ENCODE results near the gene CCDC73.

CCDC73 gene

DNA sequence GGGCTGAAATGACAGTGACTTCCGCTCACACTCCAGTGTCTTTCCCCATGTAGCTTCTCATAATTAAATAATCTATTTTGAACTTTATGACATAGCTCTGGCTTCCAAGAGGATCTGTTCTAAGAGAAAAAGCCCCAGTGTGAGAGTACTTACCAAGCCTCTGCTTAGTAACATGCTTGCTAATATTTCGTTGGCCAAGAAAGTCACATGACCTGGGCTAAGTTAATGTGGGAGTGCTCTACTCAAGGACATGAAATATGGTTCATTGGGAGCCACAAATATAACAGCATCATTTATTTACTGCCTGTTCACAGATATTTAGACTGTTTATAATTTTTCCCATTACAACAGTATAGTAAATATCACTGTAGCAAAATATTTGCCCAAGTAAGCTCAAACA is 42.5 kb downstream of the CCDC73 start:
- TF ChIP-seq POLR2AphosphoS5 (IDR thresholded peaks at IDR 0.05; ENCODE audit: low read depth, low read length) (no peak), TAF1 (IDR thresholded peaks at IDR 0.05; ENCODE audit: borderline replicate concordance, insufficient read depth, low read length) (no peak), SIN3A (IDR thresholded peaks at IDR 0.05; ENCODE audit: borderline replicate concordance, insufficient read depth, low read length) (no peak), FOXP2 (optimal IDR thresholded peaks at IDR 0.05; ENCODE audit: borderline replicate concordance, extremely low read depth, extremely low read length, insufficient read depth) (no peak)

- TF ChIP-seq FOXP2 (optimal IDR thresholded peaks at IDR 0.05; ENCODE audit: borderline replicate concordance, extremely low read depth, extremely low read length, insufficient read depth) (no peak), REST (IDR thresholded peaks at IDR 0.05; ENCODE audit: insufficient read depth in 1 of 2, low read depth in 2 of 2, low read length in 2 of 2) (no peak), TAF1 (IDR thresholded peaks at IDR 0.05; ENCODE audit: borderline replicate concordance, insufficient read depth, low read length) (no peak), SIN3A (IDR thresholded peaks at IDR 0.05; ENCODE audit: borderline replicate concordance, insufficient read depth, low read length) (no peak), POLR2AphosphoS5 (IDR thresholded peaks at IDR 0.05; ENCODE audit: low read depth, low read length) (no peak)
Observed at GRCh38 chr11:32751381-32751780, 43.1 kb downstream of the CCDC73 start.

GRCh38 chr11:32729976-32730375 is 64.5 kb downstream of the CCDC73 start:
- TF ChIP-seq FOXP2 (optimal IDR thresholded peaks at IDR 0.05; ENCODE audit: borderline replicate concordance, extremely low read depth, extremely low read length, insufficient read depth), result no peak
- no peak for TF ChIP-seq TAF1 (IDR thresholded peaks at IDR 0.05; ENCODE audit: borderline replicate concordance, insufficient read depth, low read length)
- TF ChIP-seq POLR2AphosphoS5 (IDR thresholded peaks at IDR 0.05; ENCODE audit: low read depth, low read length), result no peak
- TF ChIP-seq SIN3A (IDR thresholded peaks at IDR 0.05; ENCODE audit: borderline replicate concordance, insufficient read depth, low read length), result no peak
- TF ChIP-seq REST (IDR thresholded peaks at IDR 0.05; ENCODE audit: insufficient read depth in 1 of 2, low read depth in 2 of 2, low read length in 2 of 2), result no peak

- TF ChIP-seq TAF1 (IDR thresholded peaks at IDR 0.05; ENCODE audit: borderline replicate concordance, insufficient read depth, low read length), result no peak
- no peak for TF ChIP-seq SIN3A (IDR thresholded peaks at IDR 0.05; ENCODE audit: borderline replicate concordance, insufficient read depth, low read length)
- TF ChIP-seq POLR2AphosphoS5 (IDR thresholded peaks at IDR 0.05; ENCODE audit: low read depth, low read length), result no peak
- TF ChIP-seq REST (IDR thresholded peaks at IDR 0.05; ENCODE audit: insufficient read depth in 1 of 2, low read depth in 2 of 2, low read length in 2 of 2), result no peak
- TF ChIP-seq FOXP2 (optimal IDR thresholded peaks at IDR 0.05; ENCODE audit: borderline replicate concordance, extremely low read depth, extremely low read length, insufficient read depth), result no peak
Observed at GRCh38 chr11:32723332-32723731, 71.1 kb downstream of the CCDC73 start.

DNA sequence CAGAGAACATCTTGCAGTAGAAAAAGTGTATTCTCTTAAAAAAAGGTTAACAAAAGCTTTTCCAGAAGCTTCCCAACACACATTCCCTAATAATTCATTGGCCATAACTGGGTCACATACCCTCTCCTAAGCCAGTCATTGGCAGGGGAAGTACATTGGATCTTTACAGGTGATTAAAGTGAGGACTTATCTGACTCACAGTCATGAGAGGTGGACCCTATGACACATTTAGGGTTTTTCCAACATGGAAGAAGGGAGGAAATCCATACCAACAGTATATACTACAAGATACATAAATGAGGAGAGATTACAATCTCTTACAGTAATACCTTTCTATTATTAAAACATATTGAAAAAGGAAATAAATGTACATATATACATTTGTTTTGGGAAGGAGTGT is 72.2 kb downstream of the CCDC73 start:
- TF ChIP-seq SIN3A (IDR thresholded peaks at IDR 0.05; ENCODE audit: borderline replicate concordance, insufficient read depth, low read length) (no peak), POLR2AphosphoS5 (IDR thresholded peaks at IDR 0.05; ENCODE audit: low read depth, low read length) (no peak), TAF1 (IDR thresholded peaks at IDR 0.05; ENCODE audit: borderline replicate concordance, insufficient read depth, low read length) (no peak), FOXP2 (optimal IDR thresholded peaks at IDR 0.05; ENCODE audit: borderline replicate concordance, extremely low read depth, extremely low read length, insufficient read depth) (no peak), REST (IDR thresholded peaks at IDR 0.05; ENCODE audit: insufficient read depth in 1 of 2, low read depth in 2 of 2, low read length in 2 of 2) (no peak)

Data from PFSK-1 (cell line).